Frontal cortex (tissue), 4 donors: Measurements from ENCODE around the gene PCYT1A. TPM values are rescaled to one million over a fixed set of nuclear protein-coding genes. Genes with fewer than 3 reads are reported as not detected.

ENCODE experiments used
- DNase-seq, 2 donors: peaks; one replicate each; pipeline ENCODE4 v3.0.0; 2012; ENCODE audit warnings: low spot score in 2 of 2
- FAIRE-seq: peaks from 2 replicates; lab custom pipeline; 2012; peaks lifted over from hg19 to GRCh38; lab: Jason Lieb, UNC
- total RNA-seq: library from RNA; depleted of rRNA; stranded (reverse); fragments of >200 nt; gene quantifications from one replicate; pipeline ENCODE4 v1.2.3, GENCODE V29; 2014
- donor health status: control.
- donor health status: control.
- donor health status: control.

The PCYT1A gene
- total RNA-seq, 1 donor from 2014 or later = 15.1 TPM

GRCh38 chr3:196241704-196242103 is 45.8 kb downstream of the PCYT1A start:
- DNase-seq (no peak), FAIRE-seq (no peak)

- DNase-seq = no peak
- no peak for FAIRE-seq
These were observed 47.1 kb downstream of the PCYT1A start for GRCh38 chr3:196240424-196240823.

- no peak for DNase-seq
- no peak for FAIRE-seq
These were observed 48.6 kb downstream of the PCYT1A start for GRCh38 chr3:196238612-196239560.

DNA sequence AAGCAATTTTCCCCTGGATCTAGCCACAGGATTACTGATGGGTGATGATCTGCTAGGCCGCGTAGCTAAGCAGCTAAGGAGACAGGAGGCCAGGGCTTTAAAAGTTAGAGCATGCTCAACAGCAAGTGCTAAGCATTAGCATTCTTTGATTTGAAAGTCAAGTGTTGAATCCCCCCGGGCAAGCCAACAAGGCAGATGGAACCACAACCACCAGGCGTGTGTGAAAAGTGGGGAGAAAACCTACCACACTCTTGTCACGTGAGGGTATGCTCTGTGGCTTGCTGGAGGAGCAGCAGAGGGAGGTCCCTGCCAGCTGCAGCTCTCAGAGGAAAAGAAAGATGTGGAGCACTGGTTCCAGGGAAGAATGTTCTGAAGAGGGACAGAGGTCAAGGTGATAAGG is 50.3 kb downstream of the PCYT1A start:
- no peak for DNase-seq
- FAIRE-seq = no peak

GRCh38 chr3:196236223-196236622 is 51.3 kb downstream of the PCYT1A start:
- FAIRE-seq = no peak
- no peak for DNase-seq

DNA sequence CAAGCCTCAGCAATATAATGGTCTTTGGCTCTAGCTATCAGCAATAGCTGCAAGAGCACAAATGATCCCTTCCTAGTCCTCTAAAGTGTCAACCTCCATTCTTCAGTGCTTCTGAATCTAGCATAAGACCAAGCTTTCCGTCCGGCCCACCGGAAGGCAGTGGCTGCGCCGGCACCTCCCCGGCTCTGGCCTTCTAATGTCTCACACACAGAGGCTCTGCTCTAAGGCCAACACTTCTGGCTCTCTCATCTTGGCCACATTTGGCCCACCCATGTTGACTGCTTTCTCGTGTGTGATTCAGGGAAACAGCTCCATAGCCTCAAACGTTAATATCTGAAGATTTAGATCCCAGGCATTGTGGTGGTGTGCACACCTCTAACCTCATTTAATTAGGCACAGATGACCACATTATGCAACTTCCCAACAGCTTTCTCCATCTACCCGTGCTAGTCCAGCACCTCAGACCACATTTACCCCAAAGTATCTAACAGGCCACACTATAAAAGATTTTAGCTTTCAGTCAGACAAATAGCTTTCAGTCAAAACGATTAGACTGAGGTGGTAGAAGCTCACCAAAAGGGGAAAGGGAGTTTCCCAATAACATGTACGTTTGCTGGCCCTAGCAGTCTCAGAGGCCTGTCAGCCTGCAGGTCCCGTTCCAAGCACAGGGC is 51.9 kb downstream of the PCYT1A start:
- FAIRE-seq = no peak

DNA sequence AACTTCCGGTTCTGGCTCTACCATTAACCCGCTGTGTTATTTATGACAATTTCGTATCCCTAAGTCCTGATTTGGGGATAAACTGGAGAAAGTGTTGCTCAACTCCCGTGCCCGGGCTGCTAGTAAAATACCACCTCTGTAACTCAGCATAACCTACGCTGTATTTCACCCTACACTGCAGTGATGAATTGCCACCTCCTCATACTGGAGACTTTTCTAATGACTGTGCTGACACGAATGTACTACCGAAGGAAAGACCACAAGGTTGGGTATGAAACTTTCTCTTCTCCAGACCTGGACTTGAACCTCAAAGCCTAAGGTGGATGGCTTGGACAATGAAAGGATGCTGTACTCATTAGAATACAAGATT is 54.7 kb downstream of the PCYT1A start:
- no peak for DNase-seq
- no peak for FAIRE-seq

More for the DNA sequence above, 51.9 kb downstream of the PCYT1A start:
- DNase-seq = no peak

DNA sequence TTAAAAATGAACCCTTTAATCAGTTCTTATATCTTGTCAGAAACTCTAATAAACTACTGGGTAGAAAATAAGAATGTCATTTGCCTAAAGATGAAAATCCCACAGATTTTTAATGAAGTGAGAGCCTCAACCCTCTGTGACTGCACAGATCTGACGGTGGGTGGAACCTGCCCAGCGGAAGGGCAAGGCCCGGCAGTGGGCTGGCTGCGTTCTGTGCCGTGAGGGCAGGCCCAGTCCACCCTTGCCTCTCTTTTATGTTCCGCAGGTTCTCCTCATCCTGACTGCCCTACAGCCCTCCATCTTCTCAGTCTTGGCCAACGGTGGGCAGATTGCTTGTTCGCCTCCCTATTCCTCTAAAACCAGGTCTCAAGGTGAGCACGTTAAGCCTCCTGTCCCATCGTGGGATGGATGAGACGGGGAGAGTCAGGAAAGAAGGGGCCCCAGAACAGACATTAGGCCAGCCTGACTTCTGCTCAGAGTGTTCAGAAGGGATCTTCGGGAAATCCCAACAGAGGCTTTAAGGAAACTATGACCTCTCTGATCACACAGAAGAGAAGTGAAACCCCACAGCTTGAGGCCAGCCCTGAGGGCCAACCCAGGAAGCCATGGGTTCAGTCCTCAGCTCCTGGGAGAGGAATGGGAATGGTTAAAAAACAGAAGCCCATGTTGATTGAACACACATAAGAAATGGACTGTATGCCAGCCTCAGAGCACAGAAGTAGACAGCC is 55.2 kb downstream of the PCYT1A start:
- DNase-seq (no peak), FAIRE-seq (no peak)

DNA sequence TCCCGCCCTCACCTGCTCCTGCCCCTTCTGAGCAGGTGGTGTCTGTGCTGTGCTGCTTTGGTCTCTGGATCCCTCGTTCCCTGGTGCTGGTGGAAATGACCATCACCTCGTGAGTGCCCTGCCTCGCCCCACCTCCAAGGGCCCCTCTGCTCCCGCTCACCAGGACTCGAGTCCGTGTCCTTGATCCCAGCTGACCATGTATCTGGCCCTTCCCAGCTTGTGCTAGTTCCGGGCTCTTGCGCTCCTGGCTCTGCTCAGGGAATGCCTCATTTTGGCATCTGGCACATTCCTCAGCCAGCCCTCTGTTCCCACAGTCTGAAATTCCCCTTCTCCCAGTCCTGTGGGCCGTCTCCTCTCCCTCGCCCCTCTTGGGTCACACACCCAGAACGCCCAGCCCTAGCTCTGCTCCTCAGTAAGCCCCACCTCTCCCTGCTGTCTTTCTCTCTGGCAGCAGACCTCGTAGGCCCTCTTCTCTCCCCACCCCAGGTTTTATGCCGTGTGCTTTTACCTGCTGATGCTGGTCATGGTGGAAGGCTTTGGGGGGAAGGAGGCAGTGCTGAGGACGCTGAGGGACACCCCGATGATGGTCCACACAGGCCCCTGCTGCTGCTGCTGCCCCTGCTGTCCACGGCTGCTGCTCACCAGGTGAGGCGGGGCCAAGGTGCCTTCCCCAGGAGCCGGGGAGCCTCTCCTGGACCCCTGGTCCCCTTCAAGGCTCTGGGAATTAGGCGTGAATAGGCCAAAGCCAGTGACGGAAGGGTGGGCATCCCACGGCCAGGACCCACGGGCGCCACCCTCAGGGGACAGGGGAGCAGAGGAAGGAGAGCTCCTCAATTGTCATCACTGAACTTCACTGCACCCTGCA is 59.7 kb downstream of the PCYT1A start:
- FAIRE-seq = no peak
- DNase-seq = no peak

DNA sequence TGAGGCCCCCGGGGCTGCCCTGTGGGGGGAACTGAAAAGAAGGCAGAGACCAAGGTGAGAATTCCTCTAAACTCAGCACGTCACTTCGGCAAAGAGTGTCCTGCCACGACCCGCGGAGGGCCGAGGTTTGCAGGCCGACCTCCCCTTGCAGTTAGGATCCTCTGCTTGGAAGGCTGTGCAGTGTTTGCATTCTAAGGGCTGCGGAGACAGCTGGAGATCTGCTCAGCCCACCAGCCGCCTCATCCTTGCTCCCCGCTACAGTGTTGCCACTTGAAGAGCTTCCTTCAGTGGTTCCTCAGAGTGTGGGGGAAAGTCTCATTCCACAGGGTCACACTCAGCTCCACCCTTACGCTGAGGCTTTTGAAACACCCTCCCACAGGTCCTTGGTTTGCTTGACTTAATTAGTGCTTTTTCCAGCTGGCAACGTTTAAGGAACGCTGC is 60.4 kb downstream of the PCYT1A start:
- FAIRE-seq (no peak), DNase-seq (no peak)

DNA sequence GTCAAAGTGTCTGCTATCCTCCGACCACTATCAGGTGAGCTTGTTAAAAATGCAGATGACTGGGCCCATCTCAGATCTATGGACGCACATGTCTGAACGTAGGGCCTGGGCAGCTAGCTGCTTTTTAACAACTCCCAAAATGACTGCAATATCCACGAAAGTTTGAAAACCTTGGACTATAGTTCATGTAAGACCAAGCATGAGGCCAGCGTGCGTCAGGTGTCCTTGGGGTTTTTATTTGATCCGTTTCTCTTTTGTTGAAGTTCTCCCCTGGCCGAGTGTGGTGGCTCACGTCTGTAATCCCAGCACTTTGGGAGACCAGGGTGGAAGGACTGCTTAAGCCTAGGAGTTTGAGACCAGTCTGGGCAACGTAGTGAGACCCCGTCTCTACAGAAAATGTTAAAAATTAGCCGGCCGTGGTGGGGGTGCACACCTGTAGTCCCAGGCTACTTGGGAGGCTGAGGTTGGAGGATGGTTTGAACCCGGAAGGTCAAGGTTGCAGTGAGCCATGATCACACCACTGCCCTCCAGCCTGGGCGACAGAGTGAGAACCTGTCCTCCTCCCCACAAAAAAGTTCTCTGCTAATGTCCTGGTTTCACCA is 61.7 kb downstream of the PCYT1A start:
- no peak for FAIRE-seq

DNA sequence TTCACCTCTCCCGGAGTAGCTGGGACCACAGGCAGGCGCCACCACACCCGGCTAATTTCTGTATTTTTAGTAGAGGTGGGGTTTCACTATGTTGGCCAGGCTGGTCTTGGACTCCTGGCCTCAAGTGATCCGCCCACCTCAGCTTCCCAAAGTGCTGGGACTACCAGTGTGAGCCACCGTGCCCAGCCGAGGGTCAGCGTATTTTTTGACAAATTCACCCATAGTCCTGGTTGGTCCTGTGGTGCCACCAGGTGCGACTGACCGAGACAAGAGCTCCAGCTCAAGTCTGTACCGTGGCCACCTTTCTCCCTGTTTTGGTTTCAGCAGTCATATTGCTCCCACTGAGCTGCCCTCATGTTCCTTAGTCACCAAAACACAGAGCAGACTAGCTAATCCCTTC is 62.4 kb downstream of the PCYT1A start:
- DNase-seq (no peak), FAIRE-seq (no peak)

More for the DNA sequence above, 61.7 kb downstream of the PCYT1A start:
- no peak for DNase-seq

- DNase-seq = no peak
These were observed 64.5 kb downstream of the PCYT1A start for GRCh38 chr3:196222876-196223595.

DNA sequence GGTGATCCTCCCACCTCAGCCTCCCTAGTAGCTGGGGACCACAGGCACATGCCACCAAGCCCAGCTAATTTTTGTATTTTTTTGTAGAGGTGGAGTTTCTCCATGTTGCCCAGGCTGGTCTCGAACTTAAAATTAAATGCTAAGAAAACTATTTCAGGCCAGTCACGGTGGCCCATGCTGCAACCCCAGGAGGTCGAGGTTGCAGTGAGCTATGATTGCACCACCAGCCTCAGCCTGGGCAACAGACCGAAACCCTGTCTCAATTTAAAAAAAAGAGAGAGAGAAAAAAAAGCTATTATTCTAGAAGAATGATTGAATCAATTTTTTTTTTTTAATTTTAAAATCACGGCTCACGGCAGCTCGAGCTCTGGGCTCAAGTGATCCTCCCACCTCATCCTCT is 66.5 kb downstream of the PCYT1A start:
- no peak for FAIRE-seq

More at GRCh38 chr3:196222876-196223595, 64.5 kb downstream of the PCYT1A start:
- no peak for FAIRE-seq

DNA sequence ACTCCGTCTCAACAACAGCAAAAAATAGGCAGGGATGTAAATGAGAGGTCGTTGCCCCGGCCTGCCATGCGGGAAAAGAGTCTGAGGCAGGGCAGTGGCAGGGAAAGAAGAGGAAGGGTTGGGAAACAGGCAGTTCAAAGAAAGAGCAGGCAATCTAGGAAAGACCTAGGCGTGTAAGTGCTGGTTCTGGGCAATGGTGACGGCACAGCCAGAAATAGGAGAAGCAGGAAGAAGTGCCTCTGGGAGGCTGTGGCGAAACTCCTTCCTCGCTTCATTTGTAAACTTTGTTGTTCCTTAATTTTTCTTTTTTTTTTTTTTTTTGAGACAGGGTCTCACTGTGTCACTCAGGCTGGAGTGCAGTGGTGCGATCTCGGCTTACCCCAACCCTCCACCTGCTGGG is 66.9 kb downstream of the PCYT1A start:
- DNase-seq = no peak
- no peak for FAIRE-seq

More for the DNA sequence above, 66.5 kb downstream of the PCYT1A start:
- DNase-seq = no peak

GRCh38 chr3:196219970-196220311 is 67.6 kb downstream of the PCYT1A start:
- DNase-seq (no peak), FAIRE-seq (no peak)

DNA sequence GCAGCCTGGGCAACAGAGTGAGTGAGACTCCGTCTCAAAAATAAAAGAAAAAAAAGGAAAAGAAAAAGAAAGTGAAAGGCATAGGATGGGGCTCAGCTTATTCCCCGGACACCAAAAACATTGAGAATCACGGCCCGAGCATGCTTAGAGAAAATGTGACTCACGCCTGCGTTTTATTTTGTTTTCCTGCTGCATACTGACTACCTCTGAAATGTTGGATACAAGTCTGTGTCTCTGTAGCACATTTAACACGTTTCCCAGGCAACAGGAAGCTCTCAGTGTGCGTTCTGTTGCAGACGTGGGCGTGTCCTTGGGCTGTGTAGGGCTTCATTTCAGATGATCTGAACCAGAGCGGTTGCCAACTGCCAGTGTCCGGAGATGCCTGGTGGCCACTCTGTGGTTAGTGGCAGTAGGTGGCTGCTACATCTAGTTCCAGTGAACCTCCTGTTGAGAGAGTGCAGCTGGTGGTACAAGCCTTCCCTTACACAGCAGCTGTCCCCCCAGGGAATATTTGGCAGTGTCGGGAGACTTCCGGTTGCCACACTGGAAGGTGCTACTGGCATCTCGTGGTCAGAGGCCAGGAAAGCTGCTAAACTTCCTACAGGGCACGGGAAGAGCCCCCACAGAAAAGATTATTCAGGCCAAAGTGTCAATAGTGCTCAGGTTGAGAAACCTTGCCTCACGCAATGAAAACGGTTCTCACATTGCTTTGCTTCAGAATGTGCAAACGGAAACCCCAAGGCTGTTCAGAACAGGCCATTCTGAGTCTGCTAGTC is 68.1 kb downstream of the PCYT1A start:
- DNase-seq (peak; percentile 55 to 65), FAIRE-seq (no peak)
